ENCODE results near the gene SLCO3A1.

The SLCO3A1 gene

DNA sequence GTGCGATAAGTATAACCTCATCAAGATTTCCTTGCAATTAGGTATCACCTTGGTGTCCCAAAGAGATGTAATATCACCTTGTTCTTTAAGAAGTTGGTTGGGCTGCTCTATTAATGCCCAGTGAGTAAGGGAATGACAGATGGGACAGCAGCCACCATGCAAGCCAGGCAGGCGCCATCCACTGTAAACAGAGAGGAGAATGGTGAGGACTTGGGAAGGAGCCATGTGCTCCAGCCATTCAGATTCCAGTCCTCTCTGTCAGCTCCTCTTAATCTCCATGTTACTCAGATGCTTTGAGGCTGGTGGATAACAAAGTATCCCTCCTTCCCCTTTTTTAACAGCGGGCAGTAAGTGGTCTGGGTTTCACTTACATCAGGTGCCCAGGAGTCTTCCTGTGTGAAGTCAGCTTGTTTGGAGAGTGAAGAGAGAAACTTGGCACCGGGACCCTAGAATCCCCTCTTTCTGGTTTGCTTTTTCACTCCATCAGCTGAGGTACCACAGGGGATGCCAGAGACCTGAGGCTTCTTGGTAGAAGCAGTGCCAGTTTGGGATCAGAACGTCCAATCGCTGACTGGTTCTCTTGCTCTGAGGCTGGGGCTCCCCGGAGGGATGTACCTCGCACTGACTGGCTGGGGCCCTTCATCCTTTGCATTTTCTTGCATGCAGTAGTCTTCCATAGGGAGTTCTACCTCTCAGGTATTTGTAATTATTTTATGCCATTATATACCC, 29.5 kb downstream of the SLCO3A1 start:
- DNase-seq (ENCODE audit: low spot score) = peak; percentile 33

DNA sequence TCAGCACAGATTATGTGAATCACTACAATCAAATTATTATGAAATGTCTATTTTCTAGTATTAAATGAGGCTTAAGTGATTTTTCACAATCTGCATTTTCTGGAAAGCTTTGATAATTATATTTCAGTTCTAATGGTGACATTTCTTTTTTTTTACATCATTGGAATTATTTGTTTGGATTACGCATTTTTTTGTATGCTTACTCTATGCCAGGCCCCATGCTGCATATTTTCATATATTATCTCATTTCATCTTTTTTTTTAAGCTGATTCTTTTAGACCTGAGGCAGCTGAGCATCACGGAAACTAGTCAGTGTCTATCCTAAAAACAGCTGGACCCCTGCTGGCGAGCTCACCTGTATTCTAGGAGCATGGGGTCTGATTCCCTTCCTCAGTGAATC, 31.1 kb downstream of the SLCO3A1 start:
- DNase-seq (ENCODE audit: low spot score) = peak; percentile 35

DNA sequence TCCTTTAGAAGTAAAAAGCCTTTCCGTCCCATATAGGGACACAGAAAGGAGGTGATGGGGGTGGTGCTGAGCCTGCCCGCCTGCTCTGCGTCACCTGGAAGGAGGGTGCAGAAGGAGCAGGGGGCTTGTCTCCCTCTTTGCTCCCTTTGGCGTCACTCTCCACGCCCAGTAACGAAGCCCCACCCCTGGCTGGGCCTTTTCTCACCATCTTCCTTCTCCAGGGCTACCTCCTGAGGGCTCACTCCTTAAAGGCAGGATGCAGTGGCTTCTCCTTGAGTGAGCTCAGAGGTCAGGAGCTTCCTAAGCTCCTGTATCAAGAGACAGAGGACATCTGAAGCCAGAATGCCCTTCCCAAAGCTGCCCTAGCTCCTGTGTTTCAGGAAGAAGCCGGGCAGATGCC, 31.5 kb downstream of the SLCO3A1 start:
- no peak for DNase-seq (ENCODE audit: low spot score)

DNA sequence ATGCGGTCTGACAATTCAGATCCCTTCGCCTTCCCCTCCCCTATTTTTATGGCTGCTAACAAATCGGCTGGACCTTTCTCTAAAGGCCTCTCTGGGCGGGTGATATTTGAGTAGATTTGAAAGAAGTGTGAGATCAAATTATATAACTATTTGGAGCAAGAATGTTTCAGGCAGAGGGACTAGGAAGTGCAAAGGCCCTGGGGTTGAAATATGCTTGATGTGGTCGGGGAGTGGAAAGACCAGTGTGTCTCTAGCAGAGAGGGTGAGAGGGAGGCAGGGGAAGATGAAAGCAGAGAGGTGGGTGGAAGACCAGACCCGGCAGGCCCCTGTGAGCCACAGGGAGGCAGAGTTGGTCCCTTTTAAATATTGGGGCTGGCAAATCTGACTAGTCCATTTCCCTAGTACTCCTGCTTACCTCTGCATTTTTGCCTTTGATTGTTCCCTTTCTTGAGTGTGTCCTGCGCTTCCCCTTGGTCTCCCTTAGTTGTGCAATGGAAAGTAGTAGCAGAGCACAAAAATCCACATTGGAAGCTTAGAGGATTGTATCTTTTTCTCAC, 32.3 kb downstream of the SLCO3A1 start:
- no peak for DNase-seq (ENCODE audit: low spot score)

DNA sequence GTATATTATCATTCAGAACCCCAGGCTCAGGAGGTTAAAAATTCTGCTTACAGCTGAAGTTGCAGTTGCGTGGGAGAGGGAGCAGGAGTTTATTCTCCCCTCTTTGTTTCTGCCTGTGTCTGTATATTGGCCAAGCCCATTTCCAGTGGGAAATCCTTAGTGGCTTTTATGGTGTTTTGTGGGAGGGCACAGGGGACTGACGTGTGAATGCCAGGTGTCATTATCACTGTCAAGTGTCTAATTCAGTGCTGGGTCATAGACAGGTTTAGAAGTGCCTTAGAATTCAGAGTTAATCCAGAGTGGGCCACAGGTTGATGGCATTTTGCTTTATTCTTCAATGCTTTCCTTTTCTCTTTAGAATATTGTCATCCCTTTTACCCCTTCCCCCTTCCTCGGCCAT, 33.4 kb downstream of the SLCO3A1 start:
- DNase-seq (ENCODE audit: low spot score) = no peak

DNA sequence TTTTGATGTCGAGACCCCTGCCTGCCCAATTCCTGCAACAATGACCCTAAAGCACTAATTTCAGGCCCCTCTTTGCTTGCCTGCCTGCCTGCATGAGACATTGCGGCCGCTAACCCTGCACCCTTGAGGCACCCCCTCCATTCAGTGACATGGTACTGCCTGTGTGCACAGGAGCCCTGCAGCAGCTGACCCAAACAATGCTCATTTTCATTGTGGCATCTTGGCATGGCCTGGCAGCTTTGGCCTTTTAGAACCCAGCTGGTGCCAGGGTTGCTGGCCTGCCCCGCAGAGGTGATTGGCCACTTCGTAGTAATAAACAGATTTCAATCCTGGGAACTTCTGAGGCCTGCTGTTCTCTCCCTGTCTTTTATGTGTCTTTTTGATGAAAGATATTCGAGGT, 33.8 kb downstream of the SLCO3A1 start:
- DNase-seq (ENCODE audit: low spot score) = no peak

DNA sequence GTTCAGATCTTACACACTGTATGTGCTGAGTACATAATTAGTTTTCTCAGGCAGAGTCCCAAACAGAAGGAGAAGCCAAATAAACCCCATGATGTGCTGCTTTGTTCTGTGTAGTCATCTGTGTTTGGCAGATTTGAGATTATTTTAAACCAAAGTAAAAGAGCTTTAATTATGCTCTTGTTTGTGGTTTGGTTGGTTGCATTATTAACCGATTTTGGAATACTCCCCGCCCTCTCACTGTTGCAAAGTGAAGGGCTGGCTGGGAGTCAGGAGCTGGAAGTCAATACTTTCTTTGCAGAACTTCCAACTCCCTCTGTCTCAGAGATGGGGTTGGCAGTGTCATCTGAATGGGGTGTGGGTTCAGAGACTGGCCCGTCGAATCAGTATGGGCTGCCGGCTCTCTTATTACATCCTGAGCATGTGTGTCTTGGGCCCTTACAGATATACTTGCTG, 34.4 kb downstream of the SLCO3A1 start:
- no peak for DNase-seq (ENCODE audit: low spot score)

DNA sequence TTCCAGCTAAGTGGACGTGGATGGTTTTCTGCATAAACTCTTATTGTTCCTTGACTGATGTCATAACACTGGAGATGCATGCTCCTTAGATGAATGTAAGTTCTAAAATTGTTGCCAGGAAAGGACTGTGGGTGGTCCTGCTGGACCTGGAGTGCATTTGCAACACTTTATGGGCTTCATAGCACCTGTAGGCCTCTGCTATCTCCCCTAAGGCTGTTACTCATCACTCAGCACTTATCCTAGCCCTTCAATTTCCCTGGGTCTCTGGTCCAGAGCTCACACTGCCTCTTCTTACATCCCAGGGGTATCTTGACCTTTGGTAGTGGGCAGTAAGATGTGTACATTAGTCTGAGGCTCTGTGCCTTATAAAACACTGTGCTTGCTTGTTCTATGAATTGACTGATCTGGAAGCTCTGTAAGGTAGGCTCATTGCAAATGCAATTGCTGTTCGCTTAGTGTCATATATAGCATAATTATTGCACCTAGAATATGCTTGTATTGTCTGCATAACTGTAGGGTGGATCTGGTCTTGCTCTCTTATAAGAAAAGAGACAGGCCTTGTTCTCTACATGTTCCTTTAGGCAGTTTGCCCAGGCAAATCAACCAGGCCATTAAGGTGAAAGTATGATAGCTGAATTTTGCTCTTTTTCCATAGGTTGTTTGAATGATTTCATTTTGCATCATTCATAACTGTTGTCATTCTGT, 35.8 kb downstream of the SLCO3A1 start:
- DNase-seq (ENCODE audit: low spot score) = no peak

DNA sequence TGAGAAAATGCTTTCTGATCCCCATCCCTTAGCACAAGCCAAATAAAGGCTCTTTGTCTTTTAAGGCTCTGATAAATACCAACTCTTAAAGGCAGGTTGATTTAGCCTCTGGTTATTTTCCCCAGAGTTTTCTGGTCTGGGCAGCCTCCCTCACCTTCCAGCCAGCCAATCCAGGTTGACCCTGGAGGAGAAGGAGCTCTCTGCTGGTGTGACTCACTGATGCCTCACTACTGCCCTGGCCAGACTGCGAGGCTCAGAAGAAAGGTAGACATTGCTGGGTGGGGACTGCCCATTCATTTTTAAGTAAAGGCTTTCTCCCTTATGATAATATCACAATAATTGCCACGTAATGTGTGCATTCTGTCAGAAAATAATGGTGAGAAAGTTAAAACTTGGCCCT, 37.1 kb downstream of the SLCO3A1 start:
- no peak for DNase-seq (ENCODE audit: low spot score)

DNA sequence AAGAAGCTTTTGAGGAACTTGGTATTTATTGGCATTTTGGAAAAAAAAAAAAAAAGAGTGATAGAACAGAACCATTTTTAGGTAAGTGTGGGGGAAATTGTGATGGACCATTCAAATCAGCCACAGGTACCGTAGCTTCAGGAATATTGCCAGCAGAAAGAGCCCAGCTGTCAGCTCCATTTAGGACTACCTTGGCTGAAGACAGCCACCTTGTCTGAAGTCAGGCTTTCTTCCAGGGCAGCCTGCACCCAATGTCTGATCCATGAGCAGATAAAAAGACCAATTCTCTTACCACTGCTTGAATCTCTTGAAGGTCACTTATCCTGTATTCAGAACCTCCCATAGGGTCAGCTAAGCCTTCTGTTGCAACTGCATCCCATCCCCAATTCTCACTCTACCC, 37.6 kb downstream of the SLCO3A1 start:
- no peak for DNase-seq (ENCODE audit: low spot score)

DNA sequence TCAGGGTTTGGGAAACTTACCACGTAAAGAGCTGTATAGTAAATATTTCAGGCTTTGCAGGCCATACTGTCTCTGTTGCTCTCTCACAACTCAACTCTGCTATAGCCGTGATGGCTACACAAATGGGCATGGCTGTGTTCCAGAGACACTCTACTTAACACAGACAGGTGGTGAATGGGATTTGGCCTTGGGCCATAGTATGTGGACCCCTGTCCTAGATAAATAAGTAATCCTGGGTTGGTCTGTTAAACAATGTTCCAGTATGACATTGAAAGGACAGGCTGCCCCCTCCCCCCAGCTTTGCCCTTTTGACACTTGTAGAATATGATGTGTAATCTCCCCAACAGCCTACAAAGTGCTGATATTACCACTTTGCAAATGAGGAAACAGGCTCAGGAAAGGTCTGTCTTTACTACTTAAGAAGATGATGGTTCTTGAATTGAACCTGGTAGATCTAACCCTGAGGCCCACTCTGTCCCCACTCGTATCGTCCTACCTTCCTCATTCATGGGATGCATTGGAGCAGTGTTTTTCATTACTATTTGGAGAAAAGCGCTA, 38.4 kb downstream of the SLCO3A1 start:
- no peak for DNase-seq (ENCODE audit: low spot score)

DNA sequence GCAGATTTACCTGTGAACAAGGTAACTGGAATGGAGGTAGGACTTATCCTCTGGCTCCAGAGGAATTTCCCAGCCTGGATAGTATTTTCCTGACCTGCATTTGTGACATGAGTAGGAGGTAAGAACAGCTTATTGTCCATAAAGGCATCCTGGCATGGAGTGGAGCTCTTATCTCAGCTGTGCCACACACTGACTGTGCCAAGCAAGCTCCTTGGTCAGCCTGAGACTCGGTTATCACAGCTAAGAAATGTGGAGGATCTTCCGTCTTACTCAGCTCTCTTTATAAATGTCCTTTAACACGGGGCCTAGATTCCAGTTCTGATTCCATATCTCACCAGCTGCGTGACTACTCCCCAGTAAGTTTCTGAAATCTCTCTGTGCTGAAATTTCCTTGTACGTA, 38.9 kb downstream of the SLCO3A1 start:
- DNase-seq (ENCODE audit: low spot score) = no peak

DNA sequence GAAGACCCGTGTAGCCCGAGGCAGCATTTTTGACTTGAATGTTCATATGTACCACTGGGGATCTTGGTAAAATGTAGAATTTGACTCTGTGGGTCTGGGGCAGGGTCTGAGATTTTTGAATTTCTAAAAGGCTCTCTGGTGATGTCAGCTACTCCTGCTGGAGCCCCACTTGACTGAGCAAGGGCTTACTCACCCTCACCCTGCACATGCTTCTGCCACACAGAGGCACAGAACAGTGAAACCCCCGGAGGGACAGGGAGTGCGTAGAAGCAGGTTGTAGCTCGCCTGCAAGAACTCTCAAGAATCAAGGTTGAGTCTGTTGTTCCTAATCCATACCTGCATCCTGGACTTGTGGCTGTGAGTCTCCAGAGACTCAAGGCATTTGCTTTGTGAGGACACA, 41.1 kb downstream of the SLCO3A1 start:
- no peak for DNase-seq (ENCODE audit: low spot score)

DNA sequence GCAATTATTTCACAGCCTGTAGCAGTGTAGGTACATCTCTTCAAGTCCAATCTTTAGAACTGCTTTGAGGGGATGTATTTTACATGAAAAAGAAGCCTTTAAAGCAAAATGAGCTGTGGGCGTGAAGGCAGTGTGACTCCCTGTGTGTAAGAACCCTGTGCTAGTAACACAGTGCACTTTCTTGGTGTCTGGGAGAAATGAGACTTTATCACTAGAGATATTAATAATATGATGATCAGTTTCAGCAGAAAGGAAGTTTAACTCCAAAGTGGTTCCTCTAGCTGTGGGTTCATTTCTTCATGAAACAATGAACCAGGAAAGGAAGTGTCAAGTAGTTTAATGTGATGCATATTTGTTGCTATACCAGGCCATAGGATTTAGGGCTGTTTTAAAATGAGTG, 41.5 kb downstream of the SLCO3A1 start:
- DNase-seq (ENCODE audit: low spot score) = no peak

DNA sequence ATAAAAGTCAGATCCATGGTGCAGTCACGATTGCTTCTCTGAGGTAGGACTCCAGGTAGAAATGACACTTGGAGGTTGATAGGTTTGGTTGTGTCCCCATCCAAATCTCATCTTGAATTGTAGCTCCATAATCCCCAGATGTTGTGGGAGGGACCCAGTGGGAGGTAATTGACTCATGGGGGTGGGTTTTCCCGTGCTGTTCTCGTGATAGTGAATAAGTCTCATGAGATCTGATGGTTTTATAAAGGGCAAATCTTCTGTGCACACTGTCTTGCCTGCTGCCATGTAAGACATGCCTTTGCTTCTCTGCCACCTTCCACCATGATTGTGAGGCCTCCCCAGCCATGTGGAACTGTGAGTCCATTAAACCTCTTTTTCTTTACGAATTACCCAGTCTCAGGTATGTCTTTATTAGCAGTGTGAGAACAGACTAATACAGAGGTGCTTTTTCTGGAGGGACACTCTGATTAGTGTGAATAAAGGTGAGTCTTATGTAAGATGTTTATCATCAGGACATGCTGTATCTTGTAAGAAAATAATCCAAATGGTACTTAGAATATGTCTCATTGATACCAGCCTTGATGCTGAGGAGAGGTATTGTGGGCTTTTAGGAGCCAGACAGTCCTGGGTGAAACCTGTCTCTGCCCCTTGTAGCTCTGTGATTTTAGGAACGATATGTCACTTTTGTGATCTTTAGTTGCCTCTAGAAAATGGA, 43.0 kb downstream of the SLCO3A1 start:
- no peak for DNase-seq (ENCODE audit: low spot score)

DNA sequence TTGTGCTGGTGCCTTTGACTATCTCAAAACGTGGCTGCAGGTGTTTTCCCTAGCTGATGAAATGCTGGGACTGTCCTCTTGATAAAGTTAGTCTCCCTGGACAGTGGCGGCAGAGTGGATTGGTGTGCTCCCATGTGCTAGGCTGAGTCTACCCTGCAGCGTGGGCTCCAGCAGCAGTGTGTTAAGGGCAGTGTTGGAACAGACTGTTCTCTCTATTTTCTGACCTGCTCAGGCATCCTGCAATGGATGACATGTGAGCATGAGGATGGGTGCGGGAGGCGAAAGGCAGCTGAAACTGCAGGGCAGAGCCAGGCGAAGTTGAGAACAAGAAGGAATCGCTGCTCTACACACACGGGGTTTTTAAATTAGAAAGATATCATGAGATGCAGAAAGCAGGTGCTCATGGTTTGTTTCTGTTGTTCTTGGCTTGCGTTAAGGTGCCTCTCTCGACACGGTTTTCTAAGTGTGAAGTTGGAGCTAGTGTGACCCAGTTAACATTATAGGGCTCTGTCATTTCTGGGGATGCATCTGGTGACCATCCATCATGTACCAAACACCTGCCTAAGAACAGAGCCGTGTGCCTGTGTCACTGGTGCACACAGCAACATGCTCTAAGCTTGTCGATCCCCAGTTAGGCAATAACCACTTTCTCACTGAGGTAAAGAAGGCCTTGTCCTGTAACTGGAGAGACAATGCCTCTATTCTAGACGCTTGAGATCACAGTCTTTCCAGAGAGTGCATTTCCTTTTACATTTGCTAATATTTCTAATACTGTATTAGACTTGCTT, 44.3 kb downstream of the SLCO3A1 start:
- no peak for DNase-seq (ENCODE audit: low spot score)

DNA sequence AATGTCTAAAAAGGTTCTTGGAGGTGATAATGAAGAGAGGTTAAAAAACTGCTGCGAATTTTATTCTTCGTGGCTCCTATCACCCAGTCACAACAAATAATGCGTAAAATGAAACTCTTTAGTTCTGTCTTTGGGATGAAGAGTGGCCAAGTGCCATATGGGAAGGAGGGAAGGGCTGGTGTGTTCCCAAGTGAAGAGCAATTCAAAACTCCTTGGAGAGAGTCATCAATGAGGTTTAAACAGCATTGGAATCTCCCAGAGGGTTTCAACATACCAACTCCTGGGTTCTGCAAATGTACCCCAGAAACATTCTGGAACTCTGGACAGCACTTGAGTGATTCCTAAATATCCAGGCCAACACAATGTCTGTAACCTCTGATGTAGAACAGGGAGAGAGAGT, 45.3 kb downstream of the SLCO3A1 start:
- DNase-seq (ENCODE audit: low spot score) = no peak

DNA sequence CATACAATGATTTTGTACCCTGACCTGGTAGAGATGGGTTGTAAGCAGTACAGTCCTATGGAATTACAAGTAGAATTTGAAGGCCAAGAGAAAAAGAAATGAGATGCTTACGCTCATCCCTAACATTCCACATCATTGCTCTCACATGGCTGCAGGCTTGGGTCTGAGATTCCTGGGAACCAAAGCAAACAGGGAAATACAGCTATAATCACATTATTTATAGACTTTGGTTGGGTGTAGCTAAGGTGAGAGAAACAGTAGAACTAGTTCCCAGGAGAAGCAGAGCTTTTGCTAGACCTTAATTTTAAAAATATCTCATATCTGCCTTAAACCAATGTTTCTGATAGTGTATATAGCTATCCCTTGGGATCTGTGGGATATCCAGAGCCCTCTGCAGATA, 51.4 kb downstream of the SLCO3A1 start:
- DNase-seq (ENCODE audit: low spot score) = no peak

DNA sequence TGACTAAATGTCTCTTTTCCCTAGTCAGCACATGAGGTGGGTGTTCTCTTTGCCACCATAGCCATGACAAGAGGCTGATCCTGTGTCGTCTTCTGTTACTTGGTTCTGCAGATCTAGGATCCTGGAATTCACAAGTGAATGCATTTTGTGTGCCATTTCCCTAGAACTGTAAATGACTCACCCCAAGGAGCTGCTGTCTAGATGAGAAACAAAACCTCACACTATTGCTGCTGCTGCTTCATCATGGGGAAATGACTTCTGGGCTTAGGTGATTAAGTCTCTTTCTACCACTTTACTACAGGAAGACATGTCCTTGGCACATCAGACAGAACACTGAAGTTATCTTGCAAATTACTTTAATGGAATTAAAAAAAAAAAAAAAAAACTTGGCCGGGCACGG, 54.9 kb downstream of the SLCO3A1 start:
- DNase-seq (ENCODE audit: low spot score) = peak; percentile 21

DNA sequence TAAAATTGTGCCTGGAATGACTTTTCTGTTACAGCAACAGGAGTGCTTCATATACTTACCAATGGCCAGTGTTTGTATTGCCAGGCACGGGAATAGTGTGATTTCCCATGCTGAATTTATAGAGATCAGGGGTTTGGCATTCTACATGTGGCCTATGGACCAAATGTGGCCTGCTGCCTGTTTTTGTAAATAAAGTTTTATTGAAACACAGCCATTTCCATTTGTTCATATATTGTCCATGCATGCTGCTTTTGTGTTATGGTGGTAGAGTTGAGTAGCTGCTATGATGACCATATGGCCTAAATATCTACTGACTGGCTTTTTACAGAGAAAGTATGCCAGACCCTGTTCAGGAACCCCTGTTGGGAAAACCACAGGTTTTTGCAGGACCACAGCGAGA, 55.6 kb downstream of the SLCO3A1 start:
- DNase-seq (ENCODE audit: low spot score) = no peak

DNA sequence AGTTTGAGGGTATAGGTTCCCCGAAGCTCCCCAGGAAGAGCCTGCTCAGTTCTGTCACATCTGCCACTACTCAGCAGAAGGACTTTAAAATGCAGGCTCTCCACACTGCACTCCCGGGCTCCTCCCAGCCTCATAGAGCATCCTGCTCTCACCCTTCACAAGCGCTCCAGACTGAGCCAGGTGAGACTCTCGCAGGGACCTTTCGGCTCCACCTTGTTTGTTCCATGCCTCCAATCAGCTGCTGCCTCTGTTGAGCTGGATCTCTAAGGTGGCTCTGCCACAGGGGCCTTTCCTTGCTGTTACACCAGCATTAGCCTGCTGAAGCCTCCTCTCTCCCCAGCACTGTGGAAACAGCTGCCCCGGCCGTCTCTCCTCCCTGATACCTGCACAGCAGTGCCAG, 56.1 kb downstream of the SLCO3A1 start:
- no peak for DNase-seq (ENCODE audit: low spot score)

DNA sequence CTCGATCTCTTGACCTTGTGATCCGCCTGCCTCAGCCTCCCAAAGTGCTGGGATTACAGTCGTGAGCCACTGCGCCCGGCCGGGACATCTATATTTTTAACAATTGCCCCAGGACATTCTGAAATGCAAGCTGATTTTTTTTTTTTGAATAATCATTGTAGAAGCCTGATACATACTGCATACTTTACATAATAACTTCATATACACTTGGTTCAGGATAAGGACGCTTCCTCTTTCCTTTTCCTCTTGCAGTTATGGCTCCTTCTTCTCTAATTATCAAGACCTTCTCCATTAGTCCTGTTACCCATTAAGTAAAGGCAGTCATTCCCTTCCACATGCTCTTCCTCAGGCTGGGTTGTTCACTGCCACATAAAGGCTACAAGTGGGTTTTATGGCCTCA, 58.3 kb downstream of the SLCO3A1 start:
- DNase-seq (ENCODE audit: low spot score) = no peak

Data from hepatic stellate cell (primary cell).